PFSK-1 (cell line): ENCODE data around the gene DYDC1.

Experiments
- FOXP2 ChIP-seq: optimal IDR thresholded peaks from 2 replicates; pipeline ENCODE3; 2011; ENCODE audit warnings: borderline replicate concordance, control low read depth, inconsistent platforms; ENCODE audit not compliant: insufficient read depth; ENCODE audit errors: extremely low read length, extremely low read depth
- POLR2AphosphoS5 ChIP-seq: IDR thresholded peaks from 2 replicates; pipeline ENCODE4 v1.6.1; 2012; ENCODE audit warnings: low read depth, mild to moderate bottlenecking, control low read depth, low read length, moderate library complexity
- SIN3A ChIP-seq: IDR thresholded peaks from 2 replicates; pipeline ENCODE4 v1.6.1; 2012; ENCODE audit warnings: mild to moderate bottlenecking, low read length, moderate library complexity, borderline replicate concordance; ENCODE audit not compliant: insufficient read depth
- TAF1 ChIP-seq: IDR thresholded peaks from 2 replicates; pipeline ENCODE4 v1.6.1; 2012; ENCODE audit warnings: low read length, control low read depth, borderline replicate concordance; ENCODE audit not compliant: insufficient read depth
- TF ChIP-seq, protein P1 (sequence below), 2 experiments: IDR thresholded peaks; 2 replicates each; pipeline versions ENCODE4 v1.6.1 to v1.8.0; 2011 to 2012; ENCODE audit warnings: low read depth in 2 of 2, low read length in 2 of 2, control low read depth in 1 of 2, inconsistent platforms in 1 of 2, mild to moderate bottlenecking in 1 of 2, moderate library complexity in 1 of 2; ENCODE audit not compliant: insufficient read depth in 1 of 2

The DYDC1 gene

DNA sequence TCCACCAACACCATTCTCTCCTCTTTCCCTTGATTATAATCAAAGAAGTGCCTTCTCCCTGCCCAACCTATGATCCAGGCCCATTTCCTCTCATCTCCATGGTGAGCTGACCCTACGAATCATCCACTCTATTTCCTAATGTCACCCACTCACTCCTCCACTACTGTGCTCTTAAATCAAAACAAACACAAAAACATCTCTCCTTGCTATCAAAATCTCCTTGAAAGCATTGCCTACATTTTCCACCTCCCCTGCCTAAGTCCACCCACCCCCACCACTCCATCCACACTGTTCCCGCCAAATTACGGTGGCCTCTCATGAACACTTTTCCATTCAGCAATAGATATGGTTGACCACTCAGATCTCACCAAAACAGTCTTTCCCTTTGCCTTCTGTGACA, 5.3 kb downstream of the DYDC1 start:
- TF ChIP-seq, protein P1, sequence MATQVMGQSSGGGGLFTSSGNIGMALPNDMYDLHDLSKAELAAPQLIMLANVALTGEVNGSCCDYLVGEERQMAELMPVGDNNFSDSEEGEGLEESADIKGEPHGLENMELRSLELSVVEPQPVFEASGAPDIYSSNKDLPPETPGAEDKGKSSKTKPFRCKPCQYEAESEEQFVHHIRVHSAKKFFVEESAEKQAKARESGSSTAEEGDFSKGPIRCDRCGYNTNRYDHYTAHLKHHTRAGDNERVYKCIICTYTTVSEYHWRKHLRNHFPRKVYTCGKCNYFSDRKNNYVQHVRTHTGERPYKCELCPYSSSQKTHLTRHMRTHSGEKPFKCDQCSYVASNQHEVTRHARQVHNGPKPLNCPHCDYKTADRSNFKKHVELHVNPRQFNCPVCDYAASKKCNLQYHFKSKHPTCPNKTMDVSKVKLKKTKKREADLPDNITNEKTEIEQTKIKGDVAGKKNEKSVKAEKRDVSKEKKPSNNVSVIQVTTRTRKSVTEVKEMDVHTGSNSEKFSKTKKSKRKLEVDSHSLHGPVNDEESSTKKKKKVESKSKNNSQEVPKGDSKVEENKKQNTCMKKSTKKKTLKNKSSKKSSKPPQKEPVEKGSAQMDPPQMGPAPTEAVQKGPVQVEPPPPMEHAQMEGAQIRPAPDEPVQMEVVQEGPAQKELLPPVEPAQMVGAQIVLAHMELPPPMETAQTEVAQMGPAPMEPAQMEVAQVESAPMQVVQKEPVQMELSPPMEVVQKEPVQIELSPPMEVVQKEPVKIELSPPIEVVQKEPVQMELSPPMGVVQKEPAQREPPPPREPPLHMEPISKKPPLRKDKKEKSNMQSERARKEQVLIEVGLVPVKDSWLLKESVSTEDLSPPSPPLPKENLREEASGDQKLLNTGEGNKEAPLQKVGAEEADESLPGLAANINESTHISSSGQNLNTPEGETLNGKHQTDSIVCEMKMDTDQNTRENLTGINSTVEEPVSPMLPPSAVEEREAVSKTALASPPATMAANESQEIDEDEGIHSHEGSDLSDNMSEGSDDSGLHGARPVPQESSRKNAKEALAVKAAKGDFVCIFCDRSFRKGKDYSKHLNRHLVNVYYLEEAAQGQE (IDR thresholded peaks at IDR 0.05; ENCODE audit: insufficient read depth in 1 of 2, low read depth in 2 of 2, low read length in 2 of 2) = no peak

DNA sequence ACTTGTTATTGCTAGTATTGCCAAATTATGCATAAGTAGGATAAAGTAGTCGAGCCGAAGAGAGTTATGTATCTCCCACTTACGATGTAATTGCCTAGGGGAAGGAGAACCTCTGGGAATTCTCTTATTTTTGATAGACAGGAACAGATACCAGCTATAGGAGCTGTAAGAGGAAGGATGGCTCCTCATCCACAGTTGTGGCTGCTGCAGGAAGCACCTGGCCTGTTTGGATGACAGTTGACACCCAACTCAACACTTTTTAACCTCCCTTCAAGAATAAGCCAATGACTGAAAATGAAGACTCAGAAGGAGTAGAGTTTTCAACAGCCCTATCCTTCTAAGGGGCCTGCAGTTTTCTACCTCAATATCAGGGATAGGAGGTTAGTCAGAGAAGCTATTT, 6.3 kb downstream of the DYDC1 start:
- TF ChIP-seq, protein P1 (IDR thresholded peaks at IDR 0.05; ENCODE audit: insufficient read depth in 1 of 2, low read depth in 2 of 2, low read length in 2 of 2) = no peak
- no peak for TF ChIP-seq POLR2AphosphoS5
- no peak for TF ChIP-seq SIN3A
- no peak for TF ChIP-seq FOXP2
- TF ChIP-seq TAF1 = no peak

DNA sequence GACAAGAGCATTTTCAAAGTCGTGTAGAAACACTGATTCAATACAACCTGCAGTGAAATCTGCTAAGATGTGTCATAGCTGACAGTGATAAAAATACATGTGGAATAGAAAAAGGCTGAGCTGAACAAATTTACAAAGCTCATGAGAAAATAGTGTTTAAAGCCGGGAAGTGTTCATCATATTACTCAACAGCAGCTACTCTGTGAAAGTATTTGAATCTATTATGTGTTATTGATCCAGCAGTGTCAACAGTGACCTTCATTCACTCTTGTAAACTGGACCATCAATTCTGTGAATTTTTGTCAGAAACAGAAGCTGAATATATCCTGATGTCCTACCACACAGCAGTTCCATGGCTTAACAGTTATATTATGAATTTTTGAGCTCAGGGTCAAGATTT, 11.6 kb downstream of the DYDC1 start:
- TF ChIP-seq TAF1 = no peak
- no peak for TF ChIP-seq SIN3A
- TF ChIP-seq, protein P1 (IDR thresholded peaks at IDR 0.05; ENCODE audit: insufficient read depth in 1 of 2, low read depth in 2 of 2, low read length in 2 of 2) = no peak
- no peak for TF ChIP-seq FOXP2
- no peak for TF ChIP-seq POLR2AphosphoS5

DNA sequence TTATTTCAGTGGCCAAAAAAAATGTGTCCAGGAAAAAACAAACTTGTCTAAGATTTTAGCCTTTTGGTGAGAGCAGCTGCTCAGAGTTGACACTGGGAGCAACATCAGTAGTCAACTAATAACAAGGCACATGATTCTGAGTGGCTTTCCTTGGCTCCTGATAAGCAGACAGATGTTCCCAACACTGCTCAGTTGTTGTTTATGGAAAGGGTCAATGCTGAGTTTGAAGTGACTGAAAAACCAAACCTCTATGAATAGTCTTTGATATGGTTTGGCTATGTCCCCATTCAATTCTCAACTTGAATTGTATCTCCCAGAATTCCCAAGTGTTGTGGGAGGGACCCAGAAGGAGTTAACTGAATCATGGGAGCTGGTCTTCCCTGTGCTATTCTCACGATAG, 12.3 kb downstream of the DYDC1 start:
- TF ChIP-seq, protein P1 (IDR thresholded peaks at IDR 0.05; ENCODE audit: insufficient read depth in 1 of 2, low read depth in 2 of 2, low read length in 2 of 2) = no peak
- TF ChIP-seq POLR2AphosphoS5 = no peak
- no peak for TF ChIP-seq SIN3A
- no peak for TF ChIP-seq FOXP2
- no peak for TF ChIP-seq TAF1

DNA sequence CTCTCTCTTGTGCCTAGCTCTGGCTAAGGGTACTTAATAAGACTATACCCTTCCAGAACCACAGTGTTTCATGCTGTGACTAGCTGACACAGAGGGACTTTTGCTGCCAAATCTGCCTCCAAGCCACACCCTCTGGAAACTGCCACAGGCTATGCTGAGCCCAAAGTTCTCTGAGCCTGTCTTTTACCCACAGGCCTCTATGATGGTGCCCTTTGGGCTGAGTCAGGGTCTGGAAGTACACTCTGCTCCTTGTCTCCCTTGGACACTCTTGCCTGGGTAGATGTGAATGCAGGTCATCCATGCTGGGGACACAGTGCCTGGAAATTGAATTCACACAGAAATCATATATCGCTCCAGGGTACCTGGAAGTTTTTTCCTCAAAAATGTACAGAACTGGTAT, 22.6 kb downstream of the DYDC1 start:
- TF ChIP-seq POLR2AphosphoS5 (no peak), SIN3A (no peak), TAF1 (no peak), FOXP2 (no peak)
- TF ChIP-seq, protein P1 (IDR thresholded peaks at IDR 0.05; ENCODE audit: insufficient read depth in 1 of 2, low read depth in 2 of 2, low read length in 2 of 2) = no peak
